Stomach (tissue), 9 donors: ENCODE data around the gene GLYR1. TPM values are rescaled to one million over a fixed set of nuclear protein-coding genes. Genes with fewer than 3 reads are reported as not detected.

Source experiments
- DNase-seq, 2 donors: peaks; one replicate each; pipeline versions ENCODE4 v3.0.0 to v3.0.0-alpha.2; 2013 to 2019
- H3K27ac ChIP-seq, 5 donors: fragments of 200-600 bp in 4 of 5; sonication (generic) in 4 of 5; one replicate each; pipeline ENCODE4 v1.5.1; 2013 to 2019; ENCODE audit warnings: mild to moderate bottlenecking in 1 of 5, moderate library complexity in 1 of 5
- H3K27me3 ChIP-seq, 3 donors: fragments of 200-600 bp; sonication (generic); one replicate each; pipeline ENCODE4 v1.5.1; 2017 to 2019; ENCODE audit warnings: mixed run types in 1 of 3
- H3K36me3 ChIP-seq, 4 donors: fragments of 200-600 bp; sonication (generic); 1 replicate in 3 of 4; 2 replicates in 1 of 4; pipeline ENCODE4 v1.5.1; 2016 to 2019
- H3K4me1 ChIP-seq, 4 donors: fragments of 200-600 bp; sonication (generic); one replicate each; pipeline ENCODE4 v1.5.1; 2016 to 2019
- H3K4me3 ChIP-seq, 4 donors: fragments of 200-600 bp; sonication (generic) in 3 of 4; one replicate each; pipeline ENCODE4 v1.5.1; 2016 to 2019; ENCODE audit warnings: mild to moderate bottlenecking in 1 of 4
- H3K9me3 ChIP-seq, 4 donors: fragments of 200-600 bp; sonication (generic); one replicate each; pipeline ENCODE4 v1.5.1; 2016 to 2019
- EP300 ChIP-seq: sonication (generic); formaldehyde crosslinking; IDR thresholded peaks from one replicate; pipeline ENCODE4 v1.6.1; 2017; ENCODE audit warnings: antibody characterized with exemption
- POLR2A ChIP-seq, 4 donors: fragments of 450-650 bp; IDR thresholded peaks; one replicate each; pipeline ENCODE4 v1.6.1; 2016; ENCODE audit warnings: antibody characterized with exemption in 4 of 4, control low read depth in 2 of 4, mild to moderate bottlenecking in 1 of 4, moderate library complexity in 1 of 4
- POLR2AphosphoS5 ChIP-seq, 3 donors: sonication (generic); formaldehyde crosslinking; IDR thresholded peaks; one replicate each; pipeline ENCODE4 v1.6.1; 2016; ENCODE audit warnings: antibody characterized with exemption in 3 of 3
- WGBS, 5 donors: extraction: QIAGEN DNeasy Blood & Tissue Kit in 3 of 5; methylation state at CpG; one replicate each; pipeline versions ENCODE4 v1.1.5 to v1.1.7; 2013 to 2018; 5-methylcytosine and 5-hydroxymethylcytosine counted together
- intact Hi-C: fragments of 100-400 bp; cut with DNase I; formaldehyde crosslinking; loops from one replicate; pipeline ENCODE4 v1.15.1; 2023; ENCODE audit warnings: low total_unique reads
- polyA plus RNA-seq, 3 donors: library from polyadenylated mRNA; stranded (reverse); fragments of 200-250 nt; gene quantifications; one replicate each; pipeline ENCODE4 v1.2.3, GENCODE V29; 2013
- total RNA-seq, 5 donors: library from RNA; depleted of rRNA; stranded (reverse); fragments of >200 nt; gene quantifications; one replicate each; pipeline versions ENCODE4 v1.1.0 to v1.2.3, GENCODE V29; 2014 to 2016
- TF ChIP-seq, protein P1 (sequence below), 7 experiments: fragments of 450-650 bp in 4 of 7; fragments of 200-600 bp in 3 of 7; sonication (generic) in 3 of 7; IDR thresholded peaks; one replicate each; pipeline ENCODE4 v1.5.1; 2016 to 2019; ENCODE audit warnings: antibody characterized with exemption in 7 of 7, control low read depth in 2 of 7, mild to moderate bottlenecking in 1 of 7
- donor health status: healthy with polysubstance abuse.
- donor health status: Bipolar disorder and iron deficiency.
- donor health status: healthy.

Gene GLYR1
- total and polyA plus RNA-seq, 8 donors: 29.3 to 187 (median 62.8) TPM

DNA sequence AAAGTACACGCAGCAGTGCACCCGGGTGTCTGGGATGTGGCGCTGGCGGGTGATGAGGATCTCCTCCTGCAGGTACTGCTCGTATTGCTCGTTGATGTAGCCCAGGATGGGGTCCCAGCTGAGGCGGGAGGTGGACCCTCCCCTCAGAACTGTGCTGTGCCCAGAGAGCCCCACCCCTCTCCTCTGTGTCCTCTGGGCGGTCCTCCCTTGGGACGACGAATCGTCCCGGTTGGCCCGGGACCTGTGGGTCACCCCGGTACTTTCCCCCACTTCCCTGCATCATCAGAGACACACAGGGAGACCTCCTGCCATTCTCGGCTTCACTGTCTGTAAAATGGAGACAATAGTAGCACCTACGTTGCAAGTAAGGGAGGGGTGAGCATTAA lies 63.1 kb downstream of the GLYR1 start:
- intact Hi-C loops: no loop called here

DNA sequence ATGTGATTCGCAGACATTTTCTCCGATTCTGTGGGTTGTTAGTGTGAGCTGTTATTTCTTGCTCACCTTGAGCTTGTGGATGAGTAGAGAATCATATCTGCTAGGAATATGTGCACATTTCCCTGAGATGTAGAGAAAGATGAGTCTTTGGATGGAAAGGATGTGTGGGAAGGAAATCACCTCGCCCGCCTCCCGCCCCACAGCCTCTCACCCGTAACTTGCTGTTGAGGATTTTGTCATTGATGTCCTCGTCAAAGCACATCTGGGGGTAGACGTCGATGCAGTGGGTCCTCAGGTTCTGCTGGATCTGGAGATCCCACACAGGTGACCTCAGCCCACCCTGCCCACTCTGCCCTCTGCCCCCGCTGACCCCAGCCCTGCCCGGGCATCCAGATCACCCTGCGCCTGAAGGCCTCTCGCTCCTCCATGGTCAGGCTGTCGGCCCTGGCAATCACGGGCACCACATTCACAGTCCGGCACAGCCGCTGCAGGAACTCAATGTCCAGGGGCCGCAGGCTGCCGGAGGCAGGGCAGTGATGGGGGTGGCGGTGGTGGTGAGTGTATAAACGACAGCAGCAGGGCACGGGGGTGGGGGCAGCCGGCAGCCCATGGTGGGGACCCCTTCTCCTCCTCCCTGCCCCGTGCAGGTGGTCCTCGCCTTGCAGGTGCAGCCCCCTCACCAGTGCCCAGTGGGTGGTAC lies 63.7 kb downstream of the GLYR1 start:
- 85 to 91% (median 90%) methylated on average over 23 to 25 of the region's 25 CpGs for WGBS, 5 donors
- TF ChIP-seq POLR2AphosphoS5 (IDR thresholded peaks at IDR 0.05) (no peak), EP300 (no peak), POLR2A (IDR thresholded peaks at IDR 0.05) (no peak)
- TF ChIP-seq, protein P1, sequence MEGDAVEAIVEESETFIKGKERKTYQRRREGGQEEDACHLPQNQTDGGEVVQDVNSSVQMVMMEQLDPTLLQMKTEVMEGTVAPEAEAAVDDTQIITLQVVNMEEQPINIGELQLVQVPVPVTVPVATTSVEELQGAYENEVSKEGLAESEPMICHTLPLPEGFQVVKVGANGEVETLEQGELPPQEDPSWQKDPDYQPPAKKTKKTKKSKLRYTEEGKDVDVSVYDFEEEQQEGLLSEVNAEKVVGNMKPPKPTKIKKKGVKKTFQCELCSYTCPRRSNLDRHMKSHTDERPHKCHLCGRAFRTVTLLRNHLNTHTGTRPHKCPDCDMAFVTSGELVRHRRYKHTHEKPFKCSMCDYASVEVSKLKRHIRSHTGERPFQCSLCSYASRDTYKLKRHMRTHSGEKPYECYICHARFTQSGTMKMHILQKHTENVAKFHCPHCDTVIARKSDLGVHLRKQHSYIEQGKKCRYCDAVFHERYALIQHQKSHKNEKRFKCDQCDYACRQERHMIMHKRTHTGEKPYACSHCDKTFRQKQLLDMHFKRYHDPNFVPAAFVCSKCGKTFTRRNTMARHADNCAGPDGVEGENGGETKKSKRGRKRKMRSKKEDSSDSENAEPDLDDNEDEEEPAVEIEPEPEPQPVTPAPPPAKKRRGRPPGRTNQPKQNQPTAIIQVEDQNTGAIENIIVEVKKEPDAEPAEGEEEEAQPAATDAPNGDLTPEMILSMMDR (IDR thresholded peaks at IDR 0.05): no peak
- H3K36me3 ChIP-seq: no peaks in the 10 kb centered on the region
- H3K9me3 ChIP-seq: no peaks in the 10 kb centered on the region
- peaks cover 0 to 9% (median 4%) of the 10 kb centered on the region in 4 donors for H3K4me1 ChIP-seq
- intact Hi-C loops: no loop called here
- H3K27me3 ChIP-seq: no peaks in the 10 kb centered on the region
- H3K27ac ChIP-seq: no peak overlapping the region
- no peak overlapping the region for H3K4me3 ChIP-seq
- DNase-seq: no peak

More for the DNA sequence above, 63.1 kb downstream of the GLYR1 start:
- H3K9me3 ChIP-seq: no peaks in the 10 kb centered on the region
- H3K27ac ChIP-seq: no peak overlapping the region
- H3K36me3 ChIP-seq: no peaks in the 10 kb centered on the region
- peaks cover 0 to 13% (median 8%) of the 10 kb centered on the region in 4 donors for H3K4me1 ChIP-seq
- no peak overlapping the region for H3K4me3 ChIP-seq
- H3K27me3 ChIP-seq: no peaks in the 10 kb centered on the region
- WGBS, 5 donors: 67 to 81% (median 77%) methylated on average over 15 to 16 of the region's 16 CpGs
- TF ChIP-seq POLR2A (IDR thresholded peaks at IDR 0.05) (no peak), POLR2AphosphoS5 (IDR thresholded peaks at IDR 0.05) (no peak), EP300 (no peak)
- TF ChIP-seq, protein P1 (IDR thresholded peaks at IDR 0.05): no peak
- no peak for DNase-seq

DNA sequence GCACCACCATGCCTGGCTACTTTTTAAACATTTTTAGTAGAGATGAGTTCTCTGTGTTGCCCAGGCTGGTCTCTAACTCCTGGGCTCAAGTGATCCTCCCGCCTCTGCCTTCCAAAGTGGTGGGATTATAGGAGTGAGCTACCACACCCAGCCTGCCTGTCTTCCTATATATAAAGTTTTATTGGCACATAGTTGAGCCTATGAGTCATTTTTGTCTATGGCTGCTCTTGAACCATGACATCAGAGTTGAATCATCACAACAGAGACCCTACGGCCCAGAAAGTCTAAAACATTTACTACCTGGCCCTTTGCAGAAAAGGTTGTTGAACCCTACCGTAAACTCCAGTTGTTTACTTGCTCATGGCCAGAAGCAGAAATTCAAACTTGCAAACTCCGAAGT lies 66.9 kb downstream of the GLYR1 start:
- Histone ChIP-seq H3K9me3 (no peaks in the 10 kb centered on the region), H3K4me3 (no peak overlapping the region), H3K4me1 (no peaks in the 10 kb centered on the region), H3K36me3 (no peaks in the 10 kb centered on the region), H3K27me3 (no peaks in the 10 kb centered on the region), H3K27ac (no peak overlapping the region)
- no peak for DNase-seq
- intact Hi-C loops: no loop called here
- WGBS, 5 donors: 75 to 91% (median 86%) methylated on average over 4 of the region's 4 CpGs
- TF ChIP-seq POLR2AphosphoS5 (IDR thresholded peaks at IDR 0.05) (no peak), EP300 (no peak), POLR2A (IDR thresholded peaks at IDR 0.05) (no peak)
- TF ChIP-seq, protein P1 (IDR thresholded peaks at IDR 0.05): no peak

DNA sequence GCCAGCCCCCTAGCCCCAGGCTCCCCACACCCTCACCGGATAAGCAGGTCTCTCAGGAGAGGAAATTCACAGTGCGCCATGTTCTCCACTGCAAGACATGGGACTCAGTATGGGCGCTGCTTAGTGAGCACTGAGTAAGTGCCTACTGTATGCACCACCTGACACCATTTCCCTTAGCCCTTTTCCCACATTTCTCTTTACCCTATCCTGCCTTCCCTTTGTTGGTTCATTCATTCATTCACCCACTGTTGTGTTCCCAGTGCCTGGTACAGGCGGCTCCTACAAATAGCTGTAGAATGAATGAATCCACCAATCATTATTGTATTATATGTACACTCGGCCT lies 69.1 kb downstream of the GLYR1 start:
- WGBS, 5 donors: 88 to 93% (median 91%) methylated on average over 5 of the region's 5 CpGs

More for the DNA sequence above, 69.1 kb downstream of the GLYR1 start:
- Histone ChIP-seq H3K27ac (no peak overlapping the region), H3K9me3 (no peaks in the 10 kb centered on the region), H3K36me3 (no peaks in the 10 kb centered on the region), H3K27me3 (no peaks in the 10 kb centered on the region), H3K4me1 (no peaks in the 10 kb centered on the region), H3K4me3 (no peak overlapping the region)
- DNase-seq: no peak
- TF ChIP-seq EP300 (no peak), POLR2AphosphoS5 (IDR thresholded peaks at IDR 0.05) (no peak)
- TF ChIP-seq, protein P1 (IDR thresholded peaks at IDR 0.05): no peak
- intact Hi-C loops: no loop called here
